Stomach (tissue), 9 donors: ENCODE measurements around the gene NDOR1. TPM values are rescaled to one million over a fixed set of nuclear protein-coding genes. Genes with fewer than 3 reads are reported as not detected.
A peak's percentile ranks its signal among the peaks of the same experiment; 100 is the strongest.

ENCODE experiments used
- DNase-seq, 2 donors: peaks; one replicate each; pipeline versions ENCODE4 v3.0.0 to v3.0.0-alpha.2; 2013 to 2019
- H3K27ac ChIP-seq, 5 donors: fragments of 200-600 bp in 4 of 5; sonication (generic) in 4 of 5; one replicate each; pipeline ENCODE4 v1.5.1; 2013 to 2019; ENCODE audit warnings: mild to moderate bottlenecking in 1 of 5, moderate library complexity in 1 of 5
- H3K27me3 ChIP-seq, 3 donors: fragments of 200-600 bp; sonication (generic); one replicate each; pipeline ENCODE4 v1.5.1; 2017 to 2019; ENCODE audit warnings: mixed run types in 1 of 3
- H3K36me3 ChIP-seq, 4 donors: fragments of 200-600 bp; sonication (generic); 1 replicate in 3 of 4; 2 replicates in 1 of 4; pipeline ENCODE4 v1.5.1; 2016 to 2019
- H3K4me1 ChIP-seq, 4 donors: fragments of 200-600 bp; sonication (generic); one replicate each; pipeline ENCODE4 v1.5.1; 2016 to 2019
- H3K4me3 ChIP-seq, 4 donors: fragments of 200-600 bp; sonication (generic) in 3 of 4; one replicate each; pipeline ENCODE4 v1.5.1; 2016 to 2019; ENCODE audit warnings: mild to moderate bottlenecking in 1 of 4
- H3K9me3 ChIP-seq, 4 donors: fragments of 200-600 bp; sonication (generic); one replicate each; pipeline ENCODE4 v1.5.1; 2016 to 2019
- CTCF ChIP-seq, 7 experiments: fragments of 450-650 bp in 4 of 7; fragments of 200-600 bp in 3 of 7; sonication (generic) in 3 of 7; IDR thresholded peaks; one replicate each; pipeline ENCODE4 v1.5.1; 2016 to 2019; ENCODE audit warnings: antibody characterized with exemption in 7 of 7, control low read depth in 2 of 7, mild to moderate bottlenecking in 1 of 7
- EP300 ChIP-seq: sonication (generic); formaldehyde crosslinking; IDR thresholded peaks from one replicate; pipeline ENCODE4 v1.6.1; 2017; ENCODE audit warnings: antibody characterized with exemption
- POLR2A ChIP-seq, 4 donors: fragments of 450-650 bp; IDR thresholded peaks; one replicate each; pipeline ENCODE4 v1.6.1; 2016; ENCODE audit warnings: antibody characterized with exemption in 4 of 4, control low read depth in 2 of 4, mild to moderate bottlenecking in 1 of 4, moderate library complexity in 1 of 4
- POLR2AphosphoS5 ChIP-seq, 3 donors: sonication (generic); formaldehyde crosslinking; IDR thresholded peaks; one replicate each; pipeline ENCODE4 v1.6.1; 2016; ENCODE audit warnings: antibody characterized with exemption in 3 of 3
- WGBS, 5 donors: extraction: QIAGEN DNeasy Blood & Tissue Kit in 3 of 5; methylation state at CpG; one replicate each; pipeline versions ENCODE4 v1.1.5 to v1.1.7; 2013 to 2018; 5-methylcytosine and 5-hydroxymethylcytosine counted together
- intact Hi-C: fragments of 100-400 bp; cut with DNase I; formaldehyde crosslinking; loops from one replicate; pipeline ENCODE4 v1.15.1; 2023; ENCODE audit warnings: low total_unique reads
- polyA plus RNA-seq, 3 donors: library from polyadenylated mRNA; stranded (reverse); fragments of 200-250 nt; gene quantifications; one replicate each; pipeline ENCODE4 v1.2.3, GENCODE V29; 2013
- total RNA-seq, 5 donors: library from RNA; depleted of rRNA; stranded (reverse); fragments of >200 nt; gene quantifications; one replicate each; pipeline versions ENCODE4 v1.1.0 to v1.2.3, GENCODE V29; 2014 to 2016
- donor health status: healthy with polysubstance abuse.
- donor health status: Bipolar disorder and iron deficiency.
- donor health status: healthy.

The NDOR1 gene
- total and polyA plus RNA-seq, 8 donors, result 0.89 to 105 (median 7.9) TPM

DNA sequence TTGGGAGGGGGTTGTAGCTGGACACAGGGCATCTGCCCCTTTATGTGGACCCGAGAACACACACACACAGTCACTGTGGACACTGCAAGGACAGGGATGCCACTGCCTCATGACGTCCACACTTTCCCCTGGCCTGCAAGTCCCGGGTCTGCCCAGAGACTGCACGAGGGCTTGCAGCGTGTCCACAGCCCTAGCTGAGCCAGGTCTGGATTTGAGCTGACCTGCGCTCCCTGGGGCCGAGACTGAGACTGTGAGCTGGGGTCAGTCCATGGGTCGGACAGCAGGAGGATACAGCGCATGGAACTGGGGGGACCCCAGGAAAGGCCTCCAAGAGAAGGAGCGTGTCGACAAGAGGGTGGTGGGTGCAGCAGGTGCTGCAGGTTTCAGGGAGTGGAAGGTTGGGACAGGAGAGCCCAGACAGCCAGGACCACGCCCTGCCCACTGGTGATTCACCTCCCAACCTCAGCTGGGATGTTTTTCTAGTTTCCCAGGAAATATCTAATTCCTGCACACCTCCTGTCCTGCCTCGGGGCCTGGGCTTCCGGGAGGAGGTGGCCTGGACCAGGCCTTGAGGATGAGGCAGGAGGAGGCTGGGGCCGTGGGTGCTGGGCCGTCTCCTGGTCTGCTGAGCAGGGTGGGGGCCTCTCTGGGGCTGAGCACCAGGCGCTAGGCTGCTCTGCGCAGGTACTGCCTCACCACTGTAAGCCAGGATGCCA lies 21.0 kb downstream of the NDOR1 start:
- DNase-seq, result peak in 1 of 2 donors; percentile 57
- Histone ChIP-seq H3K9me3 (no peaks in the 10 kb centered on the region), H3K27me3 (peaks cover 3 to 54% (median 34%) of the 10 kb centered on the region in 3 donors), H3K27ac (peak overlapping the region; percentile 75 to 98 (median 81)), H3K36me3 (no peaks in the 10 kb centered on the region), H3K4me1 (peaks cover 36 to 66% (median 65%) of the 10 kb centered on the region in 4 donors), H3K4me3 (no peak overlapping the region)
- 48 to 64% (median 49%) methylated on average over 18 of the region's 18 CpGs for WGBS, 5 donors
- TF ChIP-seq CTCF (IDR thresholded peaks at IDR 0.05) (no peak), POLR2A (IDR thresholded peaks at IDR 0.05) (no peak), POLR2AphosphoS5 (IDR thresholded peaks at IDR 0.05) (no peak), EP300 (no peak)
- intact Hi-C loops, result loop anchor here (5.0 kb wide), 1 partner anchor 109 kb away; no protein-coding TSS in a partner anchor

- Histone ChIP-seq H3K4me3 (peak within 1 kb of the TSS in 1 of 4 donors; percentile 22), H3K27me3 (peaks cover 3 to 59% (median 40%) of the 10 kb centered on the region in 3 donors), H3K27ac (peak within 1 kb of the TSS; percentile 75 to 98 (median 81)), H3K9me3 (no peaks in the 10 kb centered on the region), H3K4me1 (peaks cover 31 to 63% (median 61%) of the 10 kb centered on the region in 4 donors), H3K36me3 (no peaks in the 10 kb centered on the region)
- intact Hi-C loops, result loop anchor here (5.0 kb wide), 1 partner anchor 110 kb away; no protein-coding TSS in a partner anchor
- TF ChIP-seq POLR2A (IDR thresholded peaks at IDR 0.05), result no peak
- peak in 5 of 7 experiments; percentile 84 to 98 (median 91) for TF ChIP-seq CTCF (IDR thresholded peaks at IDR 0.05)
- no peak for TF ChIP-seq EP300
- TF ChIP-seq POLR2AphosphoS5 (IDR thresholded peaks at IDR 0.05), result peak; percentile 19 to 82 (median 74)
- WGBS, 5 donors, result 18 to 58% (median 21%) methylated on average over 7 to 25 of the region's 25 CpGs
- peak; percentile 93 to 97 for DNase-seq
Observed at GRCh38 chr9:137227054-137227852, 21.8 kb downstream of the NDOR1 start, which contains the start of gene RNF224. Gene RNF224, plus strand, starts transcription at chr9:137227502. Its CDS starts 834 bp downstream, at chr9:137228336.

DNA sequence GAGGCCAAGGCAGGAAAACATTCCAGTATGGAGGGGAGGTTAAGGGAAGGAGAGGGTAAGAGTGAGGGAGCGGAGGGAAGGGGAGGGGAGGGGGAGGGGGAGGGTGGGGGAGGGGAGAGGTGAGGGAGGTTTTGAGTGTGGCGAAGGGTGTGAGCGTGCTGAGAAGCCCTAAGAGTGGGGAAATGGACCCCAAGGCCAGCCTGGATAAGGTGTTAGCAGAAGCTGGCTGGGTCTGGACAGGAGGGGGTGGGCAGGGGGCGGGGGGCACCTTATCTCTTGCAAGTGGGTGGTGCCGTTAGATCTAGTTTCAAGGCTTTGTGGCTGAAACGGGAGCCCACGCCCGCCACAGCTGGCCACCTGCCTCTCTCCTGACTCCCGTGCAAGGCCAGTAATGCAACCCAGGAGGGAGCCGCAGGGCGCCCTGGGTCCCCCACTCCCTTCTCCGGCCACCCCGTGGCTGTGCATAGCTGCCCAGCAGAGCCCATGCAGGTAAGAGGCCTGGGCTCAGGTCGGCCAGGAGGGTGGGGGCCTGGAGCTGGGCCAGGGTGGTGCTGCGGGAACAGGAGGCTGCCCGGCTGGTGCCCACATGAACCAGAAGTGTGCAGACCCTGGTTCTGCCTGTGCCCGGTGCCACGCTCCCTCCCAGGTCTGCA lies 22.5 kb downstream of the NDOR1 start:
- Histone ChIP-seq H3K27ac (peak overlapping the region in 2 of 5 donors; percentile 81 to 89), H3K9me3 (no peaks in the 10 kb centered on the region), H3K4me1 (peaks cover 24 to 63% (median 54%) of the 10 kb centered on the region in 4 donors), H3K4me3 (peak overlapping the region in 1 of 4 donors; percentile 22), H3K27me3 (peaks cover 8 to 61% (median 46%) of the 10 kb centered on the region in 3 donors), H3K36me3 (no peaks in the 10 kb centered on the region)
- DNase-seq, result peak in 1 of 2 donors; percentile 32
- no peak for TF ChIP-seq EP300
- no peak for TF ChIP-seq POLR2AphosphoS5 (IDR thresholded peaks at IDR 0.05)
- TF ChIP-seq POLR2A (IDR thresholded peaks at IDR 0.05), result no peak
- TF ChIP-seq CTCF (IDR thresholded peaks at IDR 0.05), result no peak
- intact Hi-C loops, result loop anchor here (5.0 kb wide), 1 partner anchor 111 kb away; no protein-coding TSS in a partner anchor
- WGBS, 5 donors, result 15 to 32% (median 17%) methylated on average over 6 to 18 of the region's 18 CpGs
